Right renal cortex interstitium (tissue), 3 donors: ENCODE results near the gene FASTK. TPM values are rescaled to one million over a fixed set of nuclear protein-coding genes. Genes with fewer than 3 reads are reported as not detected.

Experiments used
- DNase-seq, 3 donors: peaks; one replicate each; pipeline ENCODE4 v3.0.0-alpha.2; 2013; ENCODE audit warnings: low read depth in 3 of 3, low spot score in 2 of 3
- polyA plus RNA-seq, 3 donors: library from polyadenylated mRNA; unstranded; fragments of 120-200 nt; gene quantifications; one replicate each; pipeline ENCODE4 v1.2.1, GENCODE V29; 2013; ENCODE audit not compliant: insufficient read length in 3 of 3

FASTK gene
- polyA plus RNA-seq, 3 donors = 44.2 to 50.8 (median 44.9) TPM

GRCh38 chr7:151083071-151083823, 2.6 kb upstream of the FASTK start, which contains the start of gene TMUB1:
TSS of gene TMUB1 (minus strand) at chr7:151083493. CDS start at chr7:151082563, 930 bp downstream.
- no peak for DNase-seq

GRCh38 chr7:151082141-151083070, 1.8 kb upstream of the FASTK start:
- no peak for DNase-seq

DNA sequence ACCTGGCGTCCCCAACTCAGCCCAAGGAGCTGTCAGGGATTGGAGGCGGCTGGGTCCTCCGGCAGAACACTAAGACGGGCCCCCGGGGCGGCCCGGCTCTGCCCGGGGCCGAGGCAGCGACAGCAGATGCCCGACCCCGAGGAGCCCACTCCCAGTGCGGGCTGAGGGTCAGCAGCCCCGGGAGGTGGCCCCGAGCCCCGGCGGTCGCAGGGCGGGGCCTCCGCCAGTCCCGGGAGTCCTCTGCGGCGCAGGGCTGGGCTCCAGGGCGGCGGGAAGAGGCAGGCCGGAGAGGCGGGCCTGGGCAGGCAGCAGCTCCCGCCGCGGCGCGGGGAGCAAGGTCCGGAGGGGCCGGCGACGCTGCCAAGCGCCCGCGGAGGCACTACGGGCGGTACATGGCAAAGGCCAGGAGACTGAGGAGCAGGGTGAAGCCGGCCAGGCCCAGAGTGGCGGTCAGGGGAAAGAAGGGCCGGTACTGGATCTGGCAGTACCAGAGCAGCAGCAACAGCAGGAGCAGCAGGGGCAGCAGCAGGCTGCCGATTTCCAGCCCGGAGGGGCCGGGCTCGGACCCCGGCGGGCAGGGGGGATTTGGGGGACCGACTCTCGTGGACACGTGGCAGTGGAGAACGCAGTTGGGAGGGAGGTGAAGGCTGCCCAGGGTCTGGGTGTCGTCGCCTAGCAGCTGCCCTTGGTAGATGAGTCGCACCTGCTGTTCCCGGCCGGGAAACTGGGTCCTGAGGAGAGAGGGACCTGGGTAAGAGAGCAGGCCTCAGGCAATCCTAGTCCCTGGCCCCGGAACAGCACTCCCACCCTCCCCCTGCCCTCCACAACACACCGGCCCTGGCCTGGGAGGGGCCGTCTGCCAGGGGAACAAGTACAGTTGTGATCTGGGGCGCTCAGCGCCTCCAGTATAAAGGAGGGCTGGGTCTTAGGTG, 827 bp upstream of the FASTK start:
- DNase-seq = no peak

DNA sequence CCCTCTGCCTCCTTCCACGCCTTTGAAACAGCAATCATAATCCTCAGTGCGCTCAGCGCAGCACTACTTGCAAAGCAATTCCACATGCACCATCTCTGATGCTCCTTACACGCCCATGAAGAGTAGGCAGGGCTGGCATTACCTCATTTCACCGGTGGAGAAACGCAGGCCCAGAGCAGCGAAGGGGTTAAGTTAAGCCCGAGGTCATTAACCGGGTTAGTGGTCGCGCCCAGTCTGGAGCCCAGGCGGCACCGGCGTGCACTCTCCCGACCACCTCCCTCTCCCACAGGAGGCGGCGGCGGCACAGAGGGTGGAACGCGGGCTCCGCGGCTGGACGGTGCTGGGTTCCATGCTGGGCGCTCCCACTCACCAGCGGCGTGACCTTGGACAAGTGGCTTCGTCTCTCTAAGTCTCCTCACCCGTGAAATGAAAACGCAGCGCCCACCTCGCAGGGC, 515 bp downstream of the FASTK start:
- DNase-seq = no peak

GRCh38 chr7:151079199-151079910, 1.3 kb downstream of the FASTK start:
- no peak for DNase-seq

GRCh38 chr7:151078233-151079040, 2.2 kb downstream of the FASTK start:
- DNase-seq = no peak

GRCh38 chr7:151077705-151078232, 2.8 kb downstream of the FASTK start:
- DNase-seq = no peak

- no peak for DNase-seq
Measured at GRCh38 chr7:151076863-151077704, 3.5 kb downstream of the FASTK start.

DNA sequence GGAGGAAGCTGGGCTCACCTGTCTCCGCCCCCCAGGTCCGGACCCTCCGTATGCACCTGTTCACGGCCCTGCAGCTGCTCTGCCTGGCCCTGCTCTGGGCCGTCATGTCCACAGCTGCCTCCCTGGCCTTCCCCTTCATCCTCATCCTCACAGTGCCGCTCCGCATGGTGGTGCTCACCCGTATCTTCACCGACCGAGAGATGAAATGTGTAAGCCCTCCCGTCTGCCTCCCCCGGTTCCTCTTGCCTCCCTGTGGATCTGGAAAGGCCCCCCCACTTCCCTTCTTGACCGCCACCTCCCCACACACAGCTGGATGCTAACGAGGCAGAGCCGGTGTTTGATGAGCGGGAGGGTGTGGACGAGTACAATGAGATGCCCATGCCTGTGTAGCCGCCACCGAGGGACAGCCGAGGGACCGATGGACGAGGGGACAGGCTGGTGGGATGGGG, 4.6 kb downstream of the FASTK start:
- DNase-seq = no peak

DNA sequence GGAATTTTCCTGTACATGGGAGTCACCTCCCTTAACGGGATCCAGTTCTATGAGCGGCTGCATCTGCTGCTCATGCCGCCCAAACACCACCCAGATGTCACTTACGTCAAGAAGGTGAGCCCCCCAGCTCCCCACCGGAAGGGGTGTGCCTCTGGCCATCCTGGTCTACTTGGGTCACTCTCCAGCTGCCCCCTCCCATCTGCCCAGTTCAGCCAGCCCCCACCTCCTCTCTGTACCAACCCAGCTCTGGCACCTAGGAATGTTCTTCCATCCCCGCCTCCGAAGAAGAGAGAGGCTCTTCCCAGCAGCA, 5.0 kb downstream of the FASTK start:
- DNase-seq = no peak

- no peak for DNase-seq
Measured at GRCh38 chr7:151074817-151075661, 5.6 kb downstream of the FASTK start.

- no peak for DNase-seq
Measured at GRCh38 chr7:151073990-151074389, 6.6 kb downstream of the FASTK start.

DNA sequence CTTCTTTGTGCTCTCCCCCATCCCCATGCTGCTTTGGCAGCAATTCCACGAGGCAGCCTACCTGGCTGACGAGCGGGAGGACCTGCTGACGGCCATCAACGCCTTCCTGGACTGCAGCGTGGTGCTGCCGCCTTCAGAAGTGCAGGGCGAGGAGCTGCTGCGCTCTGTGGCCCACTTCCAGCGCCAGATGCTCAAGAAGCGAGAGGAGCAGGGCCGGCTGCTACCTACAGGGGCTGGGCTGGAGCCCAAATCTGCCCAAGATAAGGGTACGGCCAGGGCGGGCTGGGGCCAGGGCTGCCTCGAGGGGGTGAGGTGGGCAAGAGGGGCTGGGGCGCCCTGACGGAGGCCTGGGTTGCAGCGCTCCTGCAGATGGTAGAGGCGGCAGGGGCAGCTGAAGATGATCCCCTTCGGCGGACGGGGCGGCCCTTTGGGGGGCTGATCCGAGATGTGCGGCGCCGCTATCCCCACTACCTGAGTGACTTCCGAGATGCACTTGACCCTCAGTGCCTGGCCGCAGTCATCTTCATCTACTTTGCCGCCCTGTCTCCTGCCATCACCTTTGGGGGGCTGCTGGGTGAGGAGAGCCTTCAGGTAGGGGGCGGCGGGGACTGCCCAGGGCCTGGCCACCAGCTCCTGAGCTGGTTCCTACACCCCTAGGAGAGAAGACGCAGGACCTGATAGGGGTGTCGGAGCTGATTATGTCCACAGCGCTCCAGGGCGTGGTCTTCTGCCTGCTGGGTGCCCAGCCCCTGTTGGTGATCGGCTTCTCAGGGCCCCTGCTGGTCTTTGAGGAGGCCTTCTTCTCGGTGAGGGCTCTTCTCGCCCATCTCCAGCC, 9.4 kb downstream of the FASTK start:
- no peak for DNase-seq

DNA sequence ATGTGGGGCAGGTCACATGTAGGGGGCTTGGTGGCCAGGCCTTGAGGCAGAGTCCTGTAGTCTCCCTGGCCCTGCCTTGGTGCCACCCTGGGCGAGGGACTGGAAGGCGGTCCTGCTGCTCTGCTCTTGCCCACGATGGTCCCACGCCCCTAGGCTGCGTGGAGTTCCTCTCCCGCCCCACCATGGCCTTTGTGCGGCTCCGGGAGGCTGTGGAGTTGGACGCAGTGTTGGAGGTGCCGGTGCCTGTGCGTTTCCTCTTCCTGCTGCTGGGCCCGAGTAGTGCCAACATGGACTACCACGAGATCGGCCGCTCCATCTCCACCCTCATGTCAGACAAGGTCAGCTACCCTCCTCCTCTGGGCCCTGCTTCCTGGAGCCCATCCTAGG, 10.0 kb downstream of the FASTK start:
- no peak for DNase-seq

DNA sequence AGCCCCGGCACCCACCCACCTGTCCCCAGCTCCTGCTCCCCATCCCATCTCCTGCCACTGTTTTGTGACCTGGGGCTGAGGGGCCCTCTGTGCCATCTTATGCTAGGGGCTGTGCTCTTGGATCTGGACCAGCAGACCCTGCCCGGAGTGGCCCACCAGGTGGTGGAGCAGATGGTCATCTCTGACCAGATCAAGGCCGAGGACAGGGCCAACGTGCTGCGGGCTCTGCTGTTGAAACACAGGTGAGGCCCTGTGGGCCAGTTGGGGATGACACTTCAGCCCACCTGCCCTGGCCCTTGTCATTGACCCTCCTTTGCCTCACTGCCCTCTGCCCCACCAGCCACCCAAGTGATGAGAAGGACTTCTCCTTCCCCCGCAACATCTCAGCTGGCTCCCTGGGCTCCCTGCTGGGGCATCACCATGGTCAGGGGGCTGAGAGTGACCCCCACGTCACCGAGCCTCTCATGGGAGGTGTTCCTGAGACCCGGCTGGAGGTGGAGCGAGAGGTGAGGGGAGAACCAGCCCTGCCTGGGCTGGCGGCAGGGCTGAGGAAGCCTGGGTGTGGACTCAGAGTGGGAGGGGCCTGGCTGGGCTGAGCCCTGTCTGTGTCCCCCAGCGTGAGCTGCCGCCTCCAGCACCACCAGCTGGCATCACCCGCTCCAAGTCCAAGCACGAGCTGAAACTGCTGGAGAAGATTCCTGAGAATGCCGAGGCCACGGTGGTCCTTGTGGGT, 10.6 kb downstream of the FASTK start:
- no peak for DNase-seq
